GM12875 (cell line): Measurements from ENCODE around the gene CDC25B.

Experiments
- H3K4me3 ChIP-seq: one replicate; pipeline ENCODE4 v1.5.1; 2011; ENCODE audit warnings: low read depth, low read length, control low read depth
- CTCF ChIP-seq: IDR thresholded peaks from 2 replicates; pipeline ENCODE4 v1.5.1; 2011; ENCODE audit warnings: low read depth, mild to moderate bottlenecking, control low read depth, inconsistent platforms, low read length, moderate library complexity, borderline replicate concordance; ENCODE audit not compliant: insufficient read depth

CDC25B gene

GRCh38 chr20:3794701-3795420 lies 1.2 kb upstream of the CDC25B start:
- H3K4me3 ChIP-seq, result no peak overlapping the region
- no peak for TF ChIP-seq CTCF

- no peak for TF ChIP-seq CTCF
- peak overlapping the region; percentile 55 for H3K4me3 ChIP-seq
Measured at GRCh38 chr20:3796477-3797225, 541 bp downstream of the CDC25B start.

GRCh38 chr20:3797226-3797545 lies 1.1 kb downstream of the CDC25B start:
- no peak for TF ChIP-seq CTCF
- H3K4me3 ChIP-seq, result peak overlapping the region; percentile 55

- TF ChIP-seq CTCF, result no peak
- peak overlapping the region; percentile 55 for H3K4me3 ChIP-seq
Measured at GRCh38 chr20:3797592-3798372, 1.7 kb downstream of the CDC25B start.

GRCh38 chr20:3798373-3798768 lies 2.3 kb downstream of the CDC25B start:
- no peak for TF ChIP-seq CTCF
- no peak overlapping the region for H3K4me3 ChIP-seq

- no peak overlapping the region for H3K4me3 ChIP-seq
- no peak for TF ChIP-seq CTCF
Measured at GRCh38 chr20:3798908-3799248, 2.8 kb downstream of the CDC25B start.
